Measurements from ENCODE around the gene USP33. TPM values are rescaled to one million over a fixed set of nuclear protein-coding genes. Genes with fewer than 3 reads are reported as not detected.
"Not testable (repeated sequence)": the region's sequence is repeated elsewhere in the genome, so short reads cannot be mapped to it uniquely, and the experiment has no call there.

Gene USP33
- total RNA-seq, 2 experiments from 2014 or later = 32.6 to 35.6 TPM

GRCh38 chr1:77718181-77718580 lies 41.5 kb downstream of the USP33 start:
- no peak overlapping the region for H3K27ac Mint-ChIP-seq
- H3K27me3 Mint-ChIP-seq (ENCODE audit: low read depth) = no peaks in the 10 kb centered on the region
- H3K4me3 Mint-ChIP-seq = no peak overlapping the region
- H3K9me3 Mint-ChIP-seq = no peaks in the 10 kb centered on the region
- intact Hi-C loops (cut with micrococcal nuclease) = no loop called here
- CTCF ChIA-PET = no interaction called here
- H3K4me1 Mint-ChIP-seq (ENCODE audit: low read depth) = no peaks in the 10 kb centered on the region
- peaks cover 31% of the 10 kb centered on the region for H3K36me3 Mint-ChIP-seq (ENCODE audit: low read depth)
- no peak for DNase-seq

- Mint-ChIP-seq H3K4me3 (no peak overlapping the region), H3K36me3 (ENCODE audit: low read depth) (peaks cover 18% of the 10 kb centered on the region), H3K27me3 (ENCODE audit: low read depth) (no peaks in the 10 kb centered on the region), H3K9me3 (no peaks in the 10 kb centered on the region), H3K27ac (no peak overlapping the region), H3K4me1 (ENCODE audit: low read depth) (no peaks in the 10 kb centered on the region)
- CTCF ChIA-PET = no interaction called here
- DNase-seq = no peak
- intact Hi-C loops (cut with micrococcal nuclease) = no loop called here
These were observed 43.6 kb downstream of the USP33 start for GRCh38 chr1:77716065-77716464.

- H3K4me3 Mint-ChIP-seq = no peak overlapping the region
- H3K9me3 Mint-ChIP-seq = no peaks in the 10 kb centered on the region
- H3K27ac Mint-ChIP-seq = no peak overlapping the region
- no peak for DNase-seq
- H3K27me3 Mint-ChIP-seq (ENCODE audit: low read depth) = no peaks in the 10 kb centered on the region
- CTCF ChIA-PET = no interaction called here
- H3K4me1 Mint-ChIP-seq (ENCODE audit: low read depth) = no peaks in the 10 kb centered on the region
- intact Hi-C loops (cut with micrococcal nuclease) = no loop called here
- peaks cover 14% of the 10 kb centered on the region for H3K36me3 Mint-ChIP-seq (ENCODE audit: low read depth)
These were observed 49.9 kb downstream of the USP33 start for GRCh38 chr1:77709727-77710126.

GRCh38 chr1:77706321-77706720 lies 53.3 kb downstream of the USP33 start:
- Mint-ChIP-seq H3K27ac (no peak overlapping the region), H3K4me3 (no peak overlapping the region), H3K4me1 (ENCODE audit: low read depth) (no peaks in the 10 kb centered on the region), H3K36me3 (ENCODE audit: low read depth) (peaks cover 8% of the 10 kb centered on the region), H3K9me3 (no peaks in the 10 kb centered on the region), H3K27me3 (ENCODE audit: low read depth) (no peaks in the 10 kb centered on the region)
- no peak for DNase-seq
- CTCF ChIA-PET = no interaction called here
- intact Hi-C loops (cut with micrococcal nuclease) = no loop called here

- DNase-seq = no peak
- no peak overlapping the region for H3K4me3 Mint-ChIP-seq
- no peaks in the 10 kb centered on the region for H3K4me1 Mint-ChIP-seq (ENCODE audit: low read depth)
- intact Hi-C loops (cut with micrococcal nuclease) = no loop called here
- H3K36me3 Mint-ChIP-seq (ENCODE audit: low read depth) = peaks cover 8% of the 10 kb centered on the region
- H3K9me3 Mint-ChIP-seq = no peaks in the 10 kb centered on the region
- H3K27me3 Mint-ChIP-seq (ENCODE audit: low read depth) = no peaks in the 10 kb centered on the region
- no peak overlapping the region for H3K27ac Mint-ChIP-seq
- CTCF ChIA-PET = no interaction called here
These were observed 54.9 kb downstream of the USP33 start for GRCh38 chr1:77704736-77705135.

GRCh38 chr1:77699673-77700072 lies 60.0 kb downstream of the USP33 start:
- DNase-seq; H3K9me3 Mint-ChIP-seq; H3K27ac Mint-ChIP-seq; H3K4me3 Mint-ChIP-seq; H3K27me3 Mint-ChIP-seq (ENCODE audit: low read depth); H3K4me1 Mint-ChIP-seq (ENCODE audit: low read depth); CTCF ChIA-PET; intact Hi-C loops (cut with micrococcal nuclease): not testable (repeated sequence)
- H3K36me3 Mint-ChIP-seq (ENCODE audit: low read depth) = peaks cover 11% of the 10 kb centered on the region

GRCh38 chr1:77697441-77697840 lies 62.2 kb downstream of the USP33 start:
- no peak for DNase-seq
- CTCF ChIA-PET = interaction anchor here (0.6 kb wide), 1 partner anchor 11 kb away, joined by 3 read pairs; no protein-coding TSS in a partner anchor
- Mint-ChIP-seq H3K4me3 (no peak overlapping the region), H3K27me3 (ENCODE audit: low read depth) (no peaks in the 10 kb centered on the region), H3K27ac (no peak overlapping the region), H3K4me1 (ENCODE audit: low read depth) (no peaks in the 10 kb centered on the region), H3K36me3 (ENCODE audit: low read depth) (peaks cover 14% of the 10 kb centered on the region), H3K9me3 (no peaks in the 10 kb centered on the region)
- intact Hi-C loops (cut with micrococcal nuclease) = no loop called here

- CTCF ChIA-PET = interaction anchor here (0.6 kb wide), 1 partner anchor 139 kb away, joined by 3 read pairs; no protein-coding TSS in a partner anchor
- peaks cover 4% of the 10 kb centered on the region for H3K4me1 Mint-ChIP-seq (ENCODE audit: low read depth)
- no peak for DNase-seq
- no peaks in the 10 kb centered on the region for H3K9me3 Mint-ChIP-seq
- H3K4me3 Mint-ChIP-seq = no peak overlapping the region
- H3K27ac Mint-ChIP-seq = no peak overlapping the region
- intact Hi-C loops (cut with micrococcal nuclease) = loop anchor here (10.0 kb wide), 2 partner anchors 1424 to 1614 kb away; partner anchors contain the start of gene ST6GALNAC3
- H3K36me3 Mint-ChIP-seq (ENCODE audit: low read depth) = peaks cover 7% of the 10 kb centered on the region
- H3K27me3 Mint-ChIP-seq (ENCODE audit: low read depth) = no peaks in the 10 kb centered on the region
These were observed 70.7 kb downstream of the USP33 start for GRCh38 chr1:77688939-77689338.

GRCh38 chr1:77687519-77687906 lies 72.1 kb downstream of the USP33 start:
- intact Hi-C loops (cut with micrococcal nuclease) = loop anchor here (10.0 kb wide), 2 partner anchors 1423 to 1613 kb away; partner anchors contain the start of gene ST6GALNAC3

GRCh38 chr1:77686796-77687518 lies 72.7 kb downstream of the USP33 start:
- no peak overlapping the region for H3K27ac Mint-ChIP-seq
- CTCF ChIA-PET = interaction anchor here (0.6 to 0.8 kb wide), 2 partner anchors 11 to 461 kb away, joined by 3 to 4 read pairs; no protein-coding TSS in a partner anchor
- intact Hi-C loops (cut with micrococcal nuclease) = loop anchor here (10.0 kb wide), 2 partner anchors 1422 to 1612 kb away; partner anchors contain the start of gene ST6GALNAC3

More at GRCh38 chr1:77687519-77687906, 72.1 kb downstream of the USP33 start:
- Mint-ChIP-seq H3K9me3 (no peaks in the 10 kb centered on the region), H3K27ac (no peak overlapping the region), H3K4me1 (ENCODE audit: low read depth) (peaks cover 5% of the 10 kb centered on the region), H3K27me3 (ENCODE audit: low read depth) (no peaks in the 10 kb centered on the region), H3K4me3 (peak overlapping the region; percentile 59), H3K36me3 (ENCODE audit: low read depth) (peaks cover 4% of the 10 kb centered on the region)
- DNase-seq = peak; percentile 20
- CTCF ChIA-PET = interaction anchor here (0.6 kb wide), 1 partner anchor 35 kb away, joined by 3 read pairs; no protein-coding TSS in a partner anchor

GRCh38 chr1:77683160-77684148 lies 76.2 kb downstream of the USP33 start:
- H3K9me3 Mint-ChIP-seq = no peaks in the 10 kb centered on the region
- CTCF ChIA-PET = interaction anchor here (0.7 to 1.8 kb wide), 11 partner anchors 10 to 432 kb away, joined by 3 to 6 read pairs (median 4); partner anchors contain the start of genes FUBP1 and MIGA1
- H3K36me3 Mint-ChIP-seq (ENCODE audit: low read depth) = peaks cover 6% of the 10 kb centered on the region
- H3K27ac Mint-ChIP-seq = peak overlapping the region; percentile 90
- H3K27me3 Mint-ChIP-seq (ENCODE audit: low read depth) = no peaks in the 10 kb centered on the region
- intact Hi-C loops (cut with micrococcal nuclease) = loop anchor here (1.0 to 10.0 kb wide), 12 partner anchors 253 to 1609 kb away; partner anchors contain the start of genes AK5, FUBP1, IFI44L and PIGK
- H3K4me3 Mint-ChIP-seq = peak overlapping the region; percentile 82
- H3K4me1 Mint-ChIP-seq (ENCODE audit: low read depth) = peaks cover 30% of the 10 kb centered on the region
- peak; percentile 94 for DNase-seq

More at GRCh38 chr1:77686796-77687518, 72.7 kb downstream of the USP33 start:
- Mint-ChIP-seq H3K4me3 (no peak overlapping the region), H3K36me3 (ENCODE audit: low read depth) (peaks cover 7% of the 10 kb centered on the region), H3K9me3 (no peaks in the 10 kb centered on the region), H3K4me1 (ENCODE audit: low read depth) (peaks cover 5% of the 10 kb centered on the region), H3K27me3 (ENCODE audit: low read depth) (no peaks in the 10 kb centered on the region)
- DNase-seq = no peak

Measured in activated naive CD4-positive, alpha-beta T cell treated with anti-CD3 and anti-CD28 coated beads for 36 hours (primary cell).